GM19240 (cell line): Measurements from ENCODE around the gene TADA2A.
"Not testable (repeated sequence)": the region's sequence is repeated elsewhere in the genome, so short reads cannot be mapped to it uniquely, and the experiment has no call there.

ENCODE experiments used
- DNase-seq: peaks from one replicate; pipeline ENCODE4 v3.0.0; 2011; ENCODE audit warnings: low spot score; ENCODE audit not compliant: insufficient read length

TADA2A gene

DNA sequence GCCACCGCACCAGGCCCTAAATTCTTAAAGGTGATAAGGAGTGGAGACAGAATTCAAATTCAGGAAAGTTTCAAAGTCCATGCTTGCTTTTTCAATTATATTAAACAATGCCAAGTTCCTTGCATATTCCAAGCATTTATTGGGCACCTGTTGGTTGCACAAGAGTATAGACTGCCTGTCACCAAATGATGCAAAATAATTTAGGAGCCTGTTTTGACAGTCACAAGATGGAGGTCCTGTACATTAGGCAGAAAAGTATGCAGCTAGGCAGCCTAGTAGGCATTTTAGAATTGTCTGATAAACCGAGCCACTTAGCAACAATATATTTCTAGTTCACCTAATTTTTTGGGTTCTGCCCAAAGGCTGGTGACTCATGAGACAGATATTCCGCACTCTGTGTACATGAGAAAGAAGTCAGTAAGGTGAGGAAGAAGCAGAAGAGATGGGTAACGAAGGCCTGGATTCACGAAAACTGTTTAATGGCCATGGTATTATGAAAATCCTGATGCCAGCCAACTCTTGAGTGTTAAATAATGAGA, 7.4 kb upstream of the TADA2A start:
- no peak for DNase-seq

GRCh38 chr17:37400505-37400904, 6.2 kb upstream of the TADA2A start:
- no peak for DNase-seq

- not testable (repeated sequence) for DNase-seq
Observed at GRCh38 chr17:37405522-37405921, 1.2 kb upstream of the TADA2A start.

- no peak for DNase-seq
Observed at GRCh38 chr17:37405955-37406634, 591 bp upstream of the TADA2A start.

DNA sequence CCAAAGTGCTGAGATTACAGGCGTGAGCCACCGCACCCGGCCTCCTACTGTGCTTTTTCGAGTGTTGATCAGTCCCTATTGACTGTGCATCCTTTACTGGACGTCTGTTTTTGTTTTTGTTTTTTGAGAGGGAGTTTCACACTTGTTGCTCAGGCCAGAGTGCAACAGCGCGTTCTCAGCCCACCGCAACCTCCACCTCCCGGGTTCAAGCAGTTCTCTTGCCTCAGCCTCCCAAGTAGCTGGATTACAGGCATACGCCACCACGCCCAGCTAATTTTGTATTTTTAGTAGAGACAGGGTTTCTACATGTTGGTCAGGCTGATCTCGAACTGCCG, 1.4 kb downstream of the TADA2A start:
- not testable (repeated sequence) for DNase-seq

DNA sequence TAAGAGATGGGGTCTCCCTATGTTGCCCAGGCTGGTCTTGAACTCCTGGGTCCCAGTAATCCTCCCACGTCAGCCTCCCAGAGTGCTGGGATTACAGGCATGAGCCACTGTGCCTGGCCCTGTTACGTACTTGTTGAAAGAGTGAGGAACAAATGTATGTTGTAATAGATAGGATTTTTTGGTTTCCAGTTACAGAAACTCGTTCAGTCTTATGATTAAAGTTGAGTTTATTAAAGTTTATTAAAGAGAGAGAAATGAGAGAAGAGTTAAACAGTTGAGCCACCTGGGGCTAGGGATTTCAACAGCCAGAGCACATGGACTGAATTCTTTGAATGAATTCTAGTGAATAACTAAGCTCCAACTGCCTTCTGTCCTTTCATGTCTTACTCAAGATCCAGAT, 3.7 kb downstream of the TADA2A start:
- no peak for DNase-seq

GRCh38 chr17:37413875-37414519, 7.3 kb downstream of the TADA2A start:
- DNase-seq: no peak

- no peak for DNase-seq
Observed at GRCh38 chr17:37417852-37418251, 11.2 kb downstream of the TADA2A start.

- no peak for DNase-seq
Observed at GRCh38 chr17:37422971-37423625, 16.4 kb downstream of the TADA2A start.

DNA sequence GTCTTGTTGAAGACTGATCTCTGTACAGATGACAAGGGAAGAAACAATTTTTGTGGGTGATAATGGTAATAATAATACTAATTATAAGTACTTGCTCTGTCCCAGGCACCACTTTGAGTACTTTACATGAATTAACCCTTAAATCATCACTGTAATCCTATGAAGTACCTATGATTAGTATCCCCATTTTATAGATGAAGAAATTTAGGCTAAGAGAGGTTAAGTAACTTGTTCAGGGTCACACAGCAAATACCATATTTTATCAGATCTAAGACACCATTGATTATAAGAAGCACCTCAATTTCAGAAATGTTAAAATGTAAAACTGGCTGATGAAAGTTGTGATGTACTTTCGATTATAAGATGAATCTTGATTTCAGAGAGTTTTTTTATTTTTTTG, 18.6 kb downstream of the TADA2A start:
- no peak for DNase-seq

DNA sequence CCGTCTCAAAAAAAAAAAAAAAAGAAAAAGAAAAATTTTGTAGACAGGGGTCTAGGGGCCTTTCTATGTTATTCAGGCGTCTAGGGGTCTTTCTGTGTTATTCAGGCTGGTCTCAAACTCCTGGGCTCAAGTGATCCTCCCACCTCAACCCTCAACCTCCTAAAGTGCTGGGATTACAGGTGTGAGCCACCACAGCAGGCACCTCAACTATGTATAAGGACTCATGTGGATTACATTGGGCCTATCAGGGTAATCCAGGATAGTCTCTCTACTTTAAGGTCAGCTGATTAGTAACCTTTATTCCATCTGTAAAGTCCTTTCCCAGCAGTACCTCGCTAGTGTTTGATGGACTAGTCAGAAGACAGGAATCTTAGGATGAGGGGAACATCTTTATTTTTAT, 22.4 kb downstream of the TADA2A start:
- no peak for DNase-seq

GRCh38 chr17:37429453-37429852, 22.8 kb downstream of the TADA2A start:
- no peak for DNase-seq

DNA sequence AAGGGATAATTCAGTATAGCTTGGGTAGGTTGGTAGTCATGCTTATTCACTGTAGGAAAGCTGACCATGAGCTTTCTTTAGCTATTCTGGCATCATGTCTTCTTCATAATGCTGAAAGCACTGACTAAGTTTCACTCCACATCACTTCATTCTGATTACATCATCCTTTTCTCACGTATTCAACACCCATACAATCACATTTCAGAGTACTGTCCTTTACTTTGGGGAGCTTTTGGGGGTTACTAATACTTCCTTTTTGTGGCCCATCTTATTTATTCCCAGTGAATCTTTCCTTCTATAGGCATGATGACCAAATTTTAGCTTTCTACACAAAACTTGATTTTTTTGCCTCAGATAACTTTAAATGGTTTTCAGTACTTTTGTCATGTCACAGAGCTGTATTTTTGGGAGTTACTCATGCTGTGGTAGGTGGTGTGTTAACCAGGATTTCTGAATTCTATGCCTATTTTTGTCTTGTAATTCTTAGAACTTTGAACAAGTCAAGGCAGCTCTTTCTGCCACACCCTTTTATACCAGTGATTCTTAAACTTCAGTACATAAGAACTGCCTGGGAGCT, 23.5 kb downstream of the TADA2A start:
- no peak for DNase-seq

GRCh38 chr17:37432671-37433070, 26.0 kb downstream of the TADA2A start:
- no peak for DNase-seq

DNA sequence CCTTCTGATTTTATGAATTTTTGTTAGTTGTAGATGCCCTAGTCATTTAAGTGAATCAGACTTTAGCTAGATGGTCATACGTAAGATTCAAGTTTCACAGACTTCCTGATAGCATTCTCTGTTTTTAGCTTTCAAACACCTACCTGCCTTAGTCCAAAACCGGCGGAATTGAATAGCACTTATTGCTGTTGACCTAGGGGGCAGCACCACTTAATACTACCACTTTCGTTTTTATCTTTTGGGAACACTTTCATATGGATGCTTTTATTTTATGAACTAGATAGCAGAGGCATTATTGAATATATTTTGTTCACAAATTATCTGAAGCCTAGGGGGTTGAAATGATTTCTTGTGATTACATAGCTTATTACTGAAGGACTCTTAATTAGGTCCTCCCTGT, 31.5 kb downstream of the TADA2A start:
- DNase-seq: no peak

GRCh38 chr17:37440424-37440823, 33.7 kb downstream of the TADA2A start:
- no peak for DNase-seq

- not testable (repeated sequence) for DNase-seq
Observed at GRCh38 chr17:37441369-37442014, 34.8 kb downstream of the TADA2A start.

- DNase-seq: no peak
Observed at GRCh38 chr17:37446027-37446426, 39.3 kb downstream of the TADA2A start.

- no peak for DNase-seq
Observed at GRCh38 chr17:37447641-37448040, 41.0 kb downstream of the TADA2A start.

- DNase-seq: no peak
Observed at GRCh38 chr17:37450112-37450511, 43.4 kb downstream of the TADA2A start.

DNA sequence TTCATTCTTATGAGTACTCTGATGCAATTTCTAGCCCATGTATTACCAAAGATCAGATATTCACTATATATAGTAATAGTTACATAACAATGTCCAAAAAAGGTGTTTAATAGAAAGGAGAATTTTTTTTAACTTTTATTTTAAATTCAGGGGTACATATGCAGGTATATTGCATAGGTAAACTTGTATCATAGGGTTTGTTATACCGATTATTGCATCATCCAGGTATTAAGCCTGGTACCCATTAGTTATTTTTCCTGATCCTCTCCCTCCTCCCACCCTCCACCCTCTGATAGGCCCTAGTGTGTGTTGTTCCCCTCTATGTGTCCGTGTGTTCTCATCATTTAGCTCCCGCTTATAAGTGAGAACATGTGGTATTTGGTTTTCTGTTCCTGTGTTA, 51.1 kb downstream of the TADA2A start:
- DNase-seq: not testable (repeated sequence)

DNA sequence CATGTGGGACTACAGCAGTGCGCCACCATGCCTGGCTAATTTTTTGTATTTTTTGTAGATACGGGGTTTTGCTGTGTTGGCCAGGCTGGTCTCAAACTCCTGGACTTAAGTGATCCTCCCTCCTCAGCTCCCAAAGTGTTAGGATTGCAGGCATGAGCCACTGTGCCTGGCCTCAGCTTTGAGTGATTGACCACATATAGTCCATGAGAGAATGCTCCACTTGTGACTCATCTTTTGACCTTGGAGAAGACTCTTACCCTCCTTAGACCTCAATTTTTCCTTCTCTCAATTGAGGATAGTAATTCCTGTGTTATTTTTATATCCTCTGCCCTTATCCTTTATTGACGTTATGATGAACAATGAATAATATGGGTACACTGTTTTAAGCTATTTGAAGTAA, 52.1 kb downstream of the TADA2A start:
- DNase-seq: no peak
